ENCODE measurements around the gene GALNT2. TPM values are rescaled to one million over a fixed set of nuclear protein-coding genes. Genes with fewer than 3 reads are reported as not detected.

GALNT2 gene
- total RNA-seq, 1 donor from 2014 or later = 66.3 TPM

DNA sequence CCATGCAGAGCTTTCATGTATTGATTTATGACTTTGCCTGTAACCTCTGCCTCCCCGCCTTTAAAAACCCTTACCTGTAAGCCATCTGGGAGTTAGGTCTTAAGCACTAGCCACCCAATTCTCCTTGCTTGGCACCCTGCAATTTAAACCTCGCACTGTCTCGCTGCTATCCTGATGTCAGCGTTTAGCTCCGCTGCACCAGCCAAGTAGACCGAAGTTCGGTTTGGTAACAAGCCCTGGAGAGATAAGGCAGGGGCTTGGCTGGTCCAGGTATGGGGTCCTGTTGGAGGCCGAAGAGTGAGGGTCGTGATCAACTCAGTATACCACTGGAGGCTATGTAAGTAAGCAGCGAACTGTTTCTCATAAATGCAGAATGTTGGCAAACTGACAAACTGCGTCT is 64.4 kb downstream of the GALNT2 start:
- H3K36me3 Mint-ChIP-seq = peaks cover 6% of the 10 kb centered on the region
- TF ChIP-seq, protein P1, sequence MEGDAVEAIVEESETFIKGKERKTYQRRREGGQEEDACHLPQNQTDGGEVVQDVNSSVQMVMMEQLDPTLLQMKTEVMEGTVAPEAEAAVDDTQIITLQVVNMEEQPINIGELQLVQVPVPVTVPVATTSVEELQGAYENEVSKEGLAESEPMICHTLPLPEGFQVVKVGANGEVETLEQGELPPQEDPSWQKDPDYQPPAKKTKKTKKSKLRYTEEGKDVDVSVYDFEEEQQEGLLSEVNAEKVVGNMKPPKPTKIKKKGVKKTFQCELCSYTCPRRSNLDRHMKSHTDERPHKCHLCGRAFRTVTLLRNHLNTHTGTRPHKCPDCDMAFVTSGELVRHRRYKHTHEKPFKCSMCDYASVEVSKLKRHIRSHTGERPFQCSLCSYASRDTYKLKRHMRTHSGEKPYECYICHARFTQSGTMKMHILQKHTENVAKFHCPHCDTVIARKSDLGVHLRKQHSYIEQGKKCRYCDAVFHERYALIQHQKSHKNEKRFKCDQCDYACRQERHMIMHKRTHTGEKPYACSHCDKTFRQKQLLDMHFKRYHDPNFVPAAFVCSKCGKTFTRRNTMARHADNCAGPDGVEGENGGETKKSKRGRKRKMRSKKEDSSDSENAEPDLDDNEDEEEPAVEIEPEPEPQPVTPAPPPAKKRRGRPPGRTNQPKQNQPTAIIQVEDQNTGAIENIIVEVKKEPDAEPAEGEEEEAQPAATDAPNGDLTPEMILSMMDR (conservative IDR thresholded peaks at IDR 0.05) = no peak
- H3K27me3 Mint-ChIP-seq = peaks cover 15% of the 10 kb centered on the region
- DNase-seq (ENCODE audit: extremely low spot score, unreplicated experiment) = no peak
- no peak overlapping the region for H3K4me3 Mint-ChIP-seq
- H3K4me1 Mint-ChIP-seq (ENCODE audit: unreplicated experiment) = peaks cover 26% of the 10 kb centered on the region
- no peak overlapping the region for H3K27ac Mint-ChIP-seq
- no peaks in the 10 kb centered on the region for H3K9me3 Mint-ChIP-seq

GRCh38 chr1:230132758-230133157 is 65.7 kb downstream of the GALNT2 start:
- Mint-ChIP-seq H3K27ac (no peak overlapping the region), H3K4me3 (no peak overlapping the region), H3K4me1 (ENCODE audit: unreplicated experiment) (peaks cover 28% of the 10 kb centered on the region), H3K36me3 (peaks cover 6% of the 10 kb centered on the region), H3K27me3 (peaks cover 11% of the 10 kb centered on the region), H3K9me3 (no peaks in the 10 kb centered on the region)
- DNase-seq (ENCODE audit: extremely low spot score, unreplicated experiment) = no peak
- TF ChIP-seq, protein P1 (conservative IDR thresholded peaks at IDR 0.05) = no peak

DNA sequence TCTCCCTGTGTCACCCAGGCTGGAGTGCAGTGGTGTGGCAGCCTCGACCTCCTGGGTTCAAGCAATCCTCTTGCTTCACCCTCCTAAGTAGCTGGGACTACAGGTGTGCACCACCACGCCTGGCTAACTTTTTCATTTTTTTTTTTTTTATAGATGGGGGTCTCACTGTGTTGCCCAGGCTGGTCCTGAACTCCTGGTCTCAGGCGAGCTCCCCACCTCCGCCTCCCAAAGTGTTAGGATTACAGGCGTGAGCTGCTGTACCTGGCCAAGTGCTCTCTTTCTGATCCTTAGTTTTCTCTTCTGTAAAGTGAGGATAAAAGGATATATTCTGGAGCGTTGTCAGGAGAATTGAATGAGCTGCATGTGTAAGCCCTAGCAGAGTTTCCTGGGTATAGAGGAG is 68.7 kb downstream of the GALNT2 start:
- H3K36me3 Mint-ChIP-seq = peaks cover 6% of the 10 kb centered on the region
- TF ChIP-seq, protein P1 (conservative IDR thresholded peaks at IDR 0.05) = no peak
- H3K9me3 Mint-ChIP-seq = no peaks in the 10 kb centered on the region
- peaks cover 32% of the 10 kb centered on the region for H3K4me1 Mint-ChIP-seq (ENCODE audit: unreplicated experiment)
- no peak overlapping the region for H3K27ac Mint-ChIP-seq
- H3K27me3 Mint-ChIP-seq = peaks cover 4% of the 10 kb centered on the region
- no peak for DNase-seq (ENCODE audit: extremely low spot score, unreplicated experiment)
- no peak overlapping the region for H3K4me3 Mint-ChIP-seq

- H3K27me3 Mint-ChIP-seq = peaks cover 4% of the 10 kb centered on the region
- peak; percentile 48 for DNase-seq (ENCODE audit: extremely low spot score, unreplicated experiment)
- no peak overlapping the region for H3K27ac Mint-ChIP-seq
- H3K36me3 Mint-ChIP-seq = peaks cover 6% of the 10 kb centered on the region
- H3K4me1 Mint-ChIP-seq (ENCODE audit: unreplicated experiment) = peaks cover 40% of the 10 kb centered on the region
- no peak overlapping the region for H3K4me3 Mint-ChIP-seq
- TF ChIP-seq, protein P1 (conservative IDR thresholded peaks at IDR 0.05) = no peak
- H3K9me3 Mint-ChIP-seq = no peaks in the 10 kb centered on the region
These were observed 69.7 kb downstream of the GALNT2 start for GRCh38 chr1:230136453-230137336.

GRCh38 chr1:230137337-230137815 is 70.3 kb downstream of the GALNT2 start:
- peaks cover 4% of the 10 kb centered on the region for H3K27me3 Mint-ChIP-seq
- DNase-seq (ENCODE audit: extremely low spot score, unreplicated experiment) = no peak
- TF ChIP-seq, protein P1 (conservative IDR thresholded peaks at IDR 0.05) = no peak
- H3K36me3 Mint-ChIP-seq = peaks cover 6% of the 10 kb centered on the region
- H3K27ac Mint-ChIP-seq = no peak overlapping the region
- no peak overlapping the region for H3K4me3 Mint-ChIP-seq
- H3K4me1 Mint-ChIP-seq (ENCODE audit: unreplicated experiment) = peaks cover 41% of the 10 kb centered on the region
- H3K9me3 Mint-ChIP-seq = no peaks in the 10 kb centered on the region

Measured in type B pancreatic cell (in vitro differentiated cells).